ENCODE data around the gene KDELR1. TPM values are rescaled to one million over a fixed set of nuclear protein-coding genes. Genes with fewer than 3 reads are reported as not detected.
"Not testable (repeated sequence)": the region's sequence is repeated elsewhere in the genome, so short reads cannot be mapped to it uniquely, and the experiment has no call there.

The KDELR1 gene
- total RNA-seq, 6 experiments from 2014 or later: 354 to 455 (median 395) TPM

DNA sequence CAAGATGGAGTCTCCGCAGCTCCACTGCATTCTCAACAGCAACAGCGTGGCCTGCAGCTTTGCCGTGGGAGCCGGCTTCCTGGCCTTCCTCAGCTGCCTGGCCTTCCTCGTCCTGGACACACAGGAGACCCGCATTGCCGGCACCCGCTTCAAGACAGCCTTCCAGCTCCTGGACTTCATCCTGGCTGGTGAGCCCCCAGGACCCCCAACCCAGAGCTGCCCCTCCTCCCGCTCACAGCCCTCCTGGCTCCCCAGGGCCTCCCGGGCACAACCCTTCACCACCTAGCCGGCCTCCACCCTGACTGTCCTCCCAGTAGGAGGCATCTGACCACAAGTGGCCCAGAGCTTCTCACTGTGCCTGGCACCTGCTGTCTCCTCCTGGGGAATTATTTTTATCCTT lies 17.8 kb downstream of the KDELR1 start:
- H3K27me3 Mint-ChIP-seq (ENCODE audit: insufficient read depth): peaks cover 11% of the 10 kb centered on the region
- TF ChIP-seq, protein P1, sequence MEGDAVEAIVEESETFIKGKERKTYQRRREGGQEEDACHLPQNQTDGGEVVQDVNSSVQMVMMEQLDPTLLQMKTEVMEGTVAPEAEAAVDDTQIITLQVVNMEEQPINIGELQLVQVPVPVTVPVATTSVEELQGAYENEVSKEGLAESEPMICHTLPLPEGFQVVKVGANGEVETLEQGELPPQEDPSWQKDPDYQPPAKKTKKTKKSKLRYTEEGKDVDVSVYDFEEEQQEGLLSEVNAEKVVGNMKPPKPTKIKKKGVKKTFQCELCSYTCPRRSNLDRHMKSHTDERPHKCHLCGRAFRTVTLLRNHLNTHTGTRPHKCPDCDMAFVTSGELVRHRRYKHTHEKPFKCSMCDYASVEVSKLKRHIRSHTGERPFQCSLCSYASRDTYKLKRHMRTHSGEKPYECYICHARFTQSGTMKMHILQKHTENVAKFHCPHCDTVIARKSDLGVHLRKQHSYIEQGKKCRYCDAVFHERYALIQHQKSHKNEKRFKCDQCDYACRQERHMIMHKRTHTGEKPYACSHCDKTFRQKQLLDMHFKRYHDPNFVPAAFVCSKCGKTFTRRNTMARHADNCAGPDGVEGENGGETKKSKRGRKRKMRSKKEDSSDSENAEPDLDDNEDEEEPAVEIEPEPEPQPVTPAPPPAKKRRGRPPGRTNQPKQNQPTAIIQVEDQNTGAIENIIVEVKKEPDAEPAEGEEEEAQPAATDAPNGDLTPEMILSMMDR (IDR thresholded peaks at IDR 0.05): no peak
- no peaks in the 10 kb centered on the region for H3K9me3 Mint-ChIP-seq
- H3K36me3 Mint-ChIP-seq (ENCODE audit: low read depth): no peaks in the 10 kb centered on the region
- no peak overlapping the region; the same call in 1 of the 2 replicates for H3K27ac Mint-ChIP-seq
- 0 out of 2 replicates have a peak, but pooled peaks cover 6% of the 10 kb centered on the region for H3K4me1 Mint-ChIP-seq (ENCODE audit: low read depth)
- H3K4me3 Mint-ChIP-seq: no peak overlapping the region
- DNase-seq: no peak

DNA sequence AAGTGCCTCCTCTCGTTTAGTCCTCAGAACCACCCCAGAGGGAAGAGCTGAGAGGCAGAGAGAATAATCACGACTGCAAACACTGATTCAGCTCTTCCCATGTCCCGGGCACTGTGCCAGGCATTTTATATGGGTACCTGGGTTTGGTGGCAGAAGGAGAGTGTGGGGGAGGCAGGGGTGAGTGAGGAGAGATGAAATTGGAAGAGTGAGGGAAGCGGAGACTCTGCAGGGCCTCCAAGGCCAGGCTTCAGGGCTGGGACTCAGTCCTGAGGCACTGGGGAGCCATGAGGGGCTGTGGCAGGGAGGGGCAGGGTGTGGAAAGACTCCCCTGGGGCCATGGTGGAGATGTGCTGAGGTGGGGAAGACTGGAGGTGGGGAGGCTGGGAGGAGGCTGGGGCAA lies 18.4 kb downstream of the KDELR1 start:
- H3K36me3 Mint-ChIP-seq (ENCODE audit: low read depth): no peaks in the 10 kb centered on the region
- no peak for DNase-seq
- H3K4me1 Mint-ChIP-seq (ENCODE audit: low read depth): 0 out of 2 replicates have a peak, but pooled peaks cover 6% of the 10 kb centered on the region
- H3K9me3 Mint-ChIP-seq: no peaks in the 10 kb centered on the region
- TF ChIP-seq, protein P1 (IDR thresholded peaks at IDR 0.05): no peak
- peaks cover 11% of the 10 kb centered on the region for H3K27me3 Mint-ChIP-seq (ENCODE audit: insufficient read depth)
- H3K4me3 Mint-ChIP-seq: no peak overlapping the region
- H3K27ac Mint-ChIP-seq: no peak overlapping the region

DNA sequence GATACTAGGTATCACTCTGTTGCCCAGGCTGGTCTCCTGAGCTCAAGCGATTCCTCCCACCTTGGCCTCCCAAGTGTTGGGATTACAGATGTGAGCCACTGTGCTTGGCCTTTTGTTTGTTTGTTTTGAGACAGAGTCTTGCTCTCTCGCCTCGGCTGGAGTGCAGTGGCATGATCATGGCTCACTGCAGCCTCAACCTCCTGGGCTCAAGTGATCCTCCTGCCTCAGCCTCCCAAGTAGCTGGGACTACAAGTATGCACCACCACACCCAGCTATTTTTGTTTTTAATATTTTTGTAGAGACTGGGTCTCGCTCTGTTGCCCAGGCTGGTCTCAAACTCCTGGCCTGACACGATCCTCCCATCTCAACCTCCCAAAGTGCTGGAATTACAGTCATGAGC lies 19.6 kb downstream of the KDELR1 start:
- not testable (repeated sequence) for H3K36me3 Mint-ChIP-seq (ENCODE audit: low read depth); H3K4me1 Mint-ChIP-seq (ENCODE audit: low read depth); H3K27ac Mint-ChIP-seq; H3K9me3 Mint-ChIP-seq; DNase-seq; H3K4me3 Mint-ChIP-seq
- H3K27me3 Mint-ChIP-seq (ENCODE audit: insufficient read depth): peaks cover 11% of the 10 kb centered on the region

DNA sequence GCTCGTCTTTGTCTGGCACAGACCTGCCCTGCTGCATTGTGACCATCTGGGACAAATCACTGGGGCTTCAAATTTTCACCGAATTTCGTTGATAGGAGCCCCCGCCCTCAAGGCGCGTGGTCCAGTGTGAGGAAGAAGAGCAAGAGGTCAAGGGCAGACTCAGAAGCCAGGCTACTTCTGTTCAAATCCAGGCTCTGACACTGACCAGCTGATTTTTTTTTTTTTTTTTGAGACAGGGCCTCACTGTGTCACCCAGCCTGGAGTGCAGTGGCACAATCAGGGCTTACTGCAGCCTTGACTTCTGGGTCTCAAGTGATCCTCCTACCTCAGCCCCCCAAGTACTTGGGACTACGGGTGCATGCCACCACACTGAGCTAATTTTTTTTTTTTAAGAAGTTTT lies 20.0 kb downstream of the KDELR1 start:
- Mint-ChIP-seq H3K9me3 (no peaks in the 10 kb centered on the region), H3K4me1 (ENCODE audit: low read depth) (0 out of 2 replicates have a peak, but pooled peaks cover 6% of the 10 kb centered on the region), H3K27me3 (ENCODE audit: insufficient read depth) (peaks cover 11% of the 10 kb centered on the region), H3K4me3 (no peak overlapping the region), H3K36me3 (ENCODE audit: low read depth) (no peaks in the 10 kb centered on the region), H3K27ac (no peak overlapping the region)
- no peak for DNase-seq
- TF ChIP-seq, protein P1 (IDR thresholded peaks at IDR 0.05): no peak

DNA sequence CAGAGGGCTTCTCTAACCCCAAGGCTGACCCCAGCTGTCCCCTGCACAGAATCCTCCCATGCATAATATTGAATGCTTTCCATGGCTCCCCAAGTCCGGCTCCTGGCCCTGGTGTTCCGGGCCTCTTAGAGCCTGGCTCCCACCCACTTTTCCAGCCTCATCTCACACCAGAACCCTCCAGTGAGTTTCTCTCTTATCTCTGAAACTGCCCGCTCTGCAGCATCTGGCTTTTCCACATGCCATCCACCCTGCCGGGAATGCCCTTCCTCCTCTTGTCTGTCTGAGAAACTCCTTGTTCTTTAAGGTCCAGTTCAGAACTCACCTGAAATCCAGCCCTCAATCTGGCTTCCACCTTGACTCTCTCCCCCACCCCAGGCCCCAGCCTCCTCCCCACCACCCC lies 20.4 kb downstream of the KDELR1 start:
- H3K27me3 Mint-ChIP-seq (ENCODE audit: insufficient read depth): peaks cover 11% of the 10 kb centered on the region
- TF ChIP-seq, protein P1 (IDR thresholded peaks at IDR 0.05): no peak
- no peaks in the 10 kb centered on the region for H3K36me3 Mint-ChIP-seq (ENCODE audit: low read depth)
- H3K9me3 Mint-ChIP-seq: no peaks in the 10 kb centered on the region
- DNase-seq: no peak
- H3K4me1 Mint-ChIP-seq (ENCODE audit: low read depth): 0 out of 2 replicates have a peak, but pooled peaks cover 6% of the 10 kb centered on the region
- no peak overlapping the region for H3K27ac Mint-ChIP-seq
- H3K4me3 Mint-ChIP-seq: no peak overlapping the region

DNA sequence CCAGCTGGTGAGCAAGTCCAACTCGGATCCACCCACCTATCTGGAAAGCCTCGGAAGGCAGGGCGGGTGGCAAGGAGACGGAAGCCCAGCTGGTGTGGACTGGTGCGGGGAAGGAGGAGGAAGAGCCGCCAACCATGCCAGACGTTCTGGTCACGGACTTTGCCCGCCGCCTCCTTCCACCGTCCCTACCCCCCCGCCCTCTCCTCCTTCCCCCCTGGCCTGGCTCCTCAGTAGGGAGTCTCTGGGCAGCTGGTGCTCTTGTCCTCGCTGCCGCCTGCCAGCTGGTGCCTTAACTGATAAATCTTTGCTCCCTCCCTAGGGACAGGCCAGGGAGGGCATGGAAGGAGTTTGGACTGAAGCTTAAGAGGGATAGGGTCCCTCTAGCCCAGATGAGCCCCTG lies 22.4 kb downstream of the KDELR1 start:
- TF ChIP-seq, protein P1 (IDR thresholded peaks at IDR 0.05): no peak
- no peaks in the 10 kb centered on the region for H3K36me3 Mint-ChIP-seq (ENCODE audit: low read depth)
- H3K27ac Mint-ChIP-seq: no peak overlapping the region

More for the DNA sequence above, 22.4 kb downstream of the KDELR1 start:
- Mint-ChIP-seq H3K27me3 (ENCODE audit: insufficient read depth) (peaks cover 11% of the 10 kb centered on the region), H3K4me3 (no peak overlapping the region), H3K4me1 (ENCODE audit: low read depth) (0 out of 2 replicates have a peak, but pooled peaks cover 6% of the 10 kb centered on the region), H3K9me3 (no peaks in the 10 kb centered on the region)
- DNase-seq: no peak

All from HFFc6 (cell line).